Upper lobe of left lung (tissue), 4 donors: Measurements from ENCODE around the gene XIRP1.

Experiments
- EP300 ChIP-seq, 4 donors: sonication (generic); formaldehyde crosslinking; IDR thresholded peaks; one replicate each; pipeline ENCODE4 v1.5.1; 2017; ENCODE audit warnings: antibody characterized with exemption in 4 of 4, control low read depth in 2 of 4
- POLR2A ChIP-seq, 4 donors: fragments of 450-650 bp; IDR thresholded peaks; one replicate each; pipeline ENCODE4 v1.5.1; 2016 to 2017; ENCODE audit warnings: antibody characterized with exemption in 4 of 4, mild to moderate bottlenecking in 2 of 4
- POLR2AphosphoS5 ChIP-seq, 2 donors: sonication (generic); formaldehyde crosslinking; IDR thresholded peaks; one replicate each; pipeline ENCODE4 v1.5.1; 2017; ENCODE audit warnings: antibody characterized with exemption in 2 of 2
- TF ChIP-seq, protein P1 (sequence below), 6 experiments: fragments of 450-650 bp in 4 of 6; fragments of 200-600 bp in 2 of 6; sonication (generic) in 2 of 6; IDR thresholded peaks; one replicate each; pipeline ENCODE4 v1.5.1; 2016 to 2019; ENCODE audit warnings: antibody characterized with exemption in 6 of 6

DNA sequence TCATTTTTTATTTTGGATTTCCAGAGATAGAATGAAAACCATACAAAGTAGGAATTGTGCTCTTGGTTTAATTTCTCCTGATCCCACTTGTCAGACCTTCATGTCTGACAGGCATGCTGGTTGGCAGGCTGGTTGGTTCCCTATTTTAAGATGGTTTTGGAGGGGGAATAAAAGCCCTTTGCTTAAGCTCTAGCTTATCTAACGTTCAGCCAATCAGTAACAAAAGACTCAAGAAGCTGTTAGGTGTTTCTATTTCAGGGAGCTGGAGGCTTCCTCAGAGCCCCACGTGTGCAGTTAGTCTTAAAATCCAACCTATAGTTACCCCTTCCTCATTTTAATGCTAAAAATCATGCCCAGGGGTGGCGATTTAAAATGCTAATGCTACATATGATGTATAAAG, 40.5 kb upstream of the XIRP1 start:
- TF ChIP-seq EP300 (IDR thresholded peaks at IDR 0.05) (no peak), POLR2AphosphoS5 (IDR thresholded peaks at IDR 0.05) (no peak), POLR2A (IDR thresholded peaks at IDR 0.05) (no peak)
- TF ChIP-seq, protein P1, sequence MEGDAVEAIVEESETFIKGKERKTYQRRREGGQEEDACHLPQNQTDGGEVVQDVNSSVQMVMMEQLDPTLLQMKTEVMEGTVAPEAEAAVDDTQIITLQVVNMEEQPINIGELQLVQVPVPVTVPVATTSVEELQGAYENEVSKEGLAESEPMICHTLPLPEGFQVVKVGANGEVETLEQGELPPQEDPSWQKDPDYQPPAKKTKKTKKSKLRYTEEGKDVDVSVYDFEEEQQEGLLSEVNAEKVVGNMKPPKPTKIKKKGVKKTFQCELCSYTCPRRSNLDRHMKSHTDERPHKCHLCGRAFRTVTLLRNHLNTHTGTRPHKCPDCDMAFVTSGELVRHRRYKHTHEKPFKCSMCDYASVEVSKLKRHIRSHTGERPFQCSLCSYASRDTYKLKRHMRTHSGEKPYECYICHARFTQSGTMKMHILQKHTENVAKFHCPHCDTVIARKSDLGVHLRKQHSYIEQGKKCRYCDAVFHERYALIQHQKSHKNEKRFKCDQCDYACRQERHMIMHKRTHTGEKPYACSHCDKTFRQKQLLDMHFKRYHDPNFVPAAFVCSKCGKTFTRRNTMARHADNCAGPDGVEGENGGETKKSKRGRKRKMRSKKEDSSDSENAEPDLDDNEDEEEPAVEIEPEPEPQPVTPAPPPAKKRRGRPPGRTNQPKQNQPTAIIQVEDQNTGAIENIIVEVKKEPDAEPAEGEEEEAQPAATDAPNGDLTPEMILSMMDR (IDR thresholded peaks at IDR 0.05): no peak
